HG02885 (cell line): ENCODE measurements around the gene HTRA2.
"Not testable (repeated sequence)": the region's sequence is repeated elsewhere in the genome, so short reads cannot be mapped to it uniquely, and the experiment has no call there.

Experiments
- ATAC-seq: cut with Tn5 transposase; IDR thresholded peaks from one replicate; pipeline ENCODE4 v1.9.1; 2021; ENCODE audit warnings: mild to moderate bottlenecking; ENCODE audit not compliant: unreplicated experiment, poor library complexity

Gene HTRA2

DNA sequence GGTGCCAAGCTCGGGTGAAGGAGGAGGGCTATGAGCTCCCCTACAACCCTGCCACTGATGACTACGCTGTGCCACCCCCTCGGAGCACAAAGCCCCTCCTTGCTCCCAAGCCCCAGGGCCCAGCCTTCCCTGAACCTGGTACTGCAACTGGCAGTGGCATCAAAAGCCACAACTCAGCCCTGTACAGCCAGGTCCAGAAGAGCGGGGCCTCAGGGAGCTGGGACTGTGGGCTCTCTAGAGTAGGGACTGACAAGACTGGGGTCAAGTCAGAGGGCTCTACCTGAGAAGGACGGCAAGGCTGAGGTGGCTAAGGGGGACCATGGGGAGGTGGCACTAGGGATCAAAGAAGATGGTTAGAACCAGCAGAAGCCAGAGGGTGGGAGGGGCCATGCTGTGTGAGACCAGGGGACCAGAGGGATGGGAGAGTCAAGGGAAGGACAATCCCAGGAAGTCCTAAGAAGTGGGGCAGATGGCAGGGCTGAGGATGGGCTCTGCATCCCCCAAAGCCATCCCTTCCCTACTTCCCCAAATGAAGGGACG lies 27.2 kb downstream of the HTRA2 start:
- no peak for ATAC-seq

DNA sequence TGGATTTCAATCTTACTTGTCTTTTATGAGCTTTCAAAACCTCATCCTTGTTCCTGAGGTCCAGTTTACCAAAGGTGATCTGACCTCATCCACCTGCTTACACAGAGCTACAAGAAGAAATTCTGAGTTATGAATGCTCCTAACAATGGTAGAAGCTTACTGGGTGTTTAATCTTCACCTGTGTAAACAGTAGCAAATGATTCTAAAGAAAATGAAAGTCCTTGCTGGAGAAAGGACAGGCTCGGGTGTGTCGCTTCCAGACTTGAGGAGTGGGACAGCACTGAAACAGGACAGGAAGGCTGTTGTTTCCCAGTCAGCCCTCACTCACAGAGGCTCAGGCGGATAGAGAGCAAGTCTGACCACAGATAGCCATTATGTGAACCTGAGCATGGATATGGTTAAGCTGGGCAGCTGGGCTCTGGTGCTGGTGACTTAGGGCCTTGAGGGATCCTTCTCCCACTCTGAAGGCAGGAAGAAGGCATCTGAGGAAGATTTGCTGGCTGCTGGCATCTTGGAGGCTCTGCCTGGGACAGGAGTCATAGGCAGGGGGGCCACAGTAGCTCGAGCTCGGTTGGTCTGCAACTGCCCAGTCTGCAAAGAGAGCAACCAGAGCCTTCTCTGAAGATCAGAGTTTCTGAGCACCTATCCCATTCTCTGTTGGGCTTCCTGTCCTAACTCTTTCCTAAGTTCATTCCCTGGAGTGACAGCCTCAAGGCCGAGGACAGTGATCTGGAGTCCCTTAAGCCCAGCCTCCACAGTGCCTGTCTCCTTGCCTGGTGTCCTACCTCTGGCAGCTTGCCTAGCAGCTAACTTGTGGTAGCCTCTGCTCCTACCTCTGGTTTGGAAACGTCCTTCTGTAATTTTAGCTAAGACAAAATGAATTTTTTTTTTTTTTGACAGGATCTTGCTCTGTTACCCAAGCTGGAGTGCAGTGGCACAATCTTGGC lies 28.8 kb downstream of the HTRA2 start:
- no peak for ATAC-seq

DNA sequence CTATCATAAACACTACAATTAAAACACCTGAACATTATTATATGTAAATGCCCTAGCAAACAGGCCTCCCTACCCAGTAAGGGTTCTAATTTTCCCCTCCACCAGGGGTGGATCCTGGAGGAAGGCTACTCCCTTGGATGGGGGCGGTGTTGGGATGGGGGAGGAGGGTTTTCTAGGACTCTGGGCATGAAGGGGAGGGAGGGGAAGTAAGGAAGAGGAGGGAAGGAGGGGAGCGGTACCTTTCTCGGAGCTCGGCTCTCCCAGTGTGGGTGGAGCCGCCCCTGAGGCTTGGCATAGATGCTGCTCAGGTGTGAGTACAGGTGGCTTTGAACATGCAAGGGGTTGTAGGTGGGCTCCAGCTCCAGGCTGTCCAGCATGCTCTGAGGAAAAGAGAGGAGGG lies 30.2 kb downstream of the HTRA2 start:
- ATAC-seq = no peak

- no peak for ATAC-seq
Measured at GRCh38 chr2:74560591-74560990, 30.9 kb downstream of the HTRA2 start.

DNA sequence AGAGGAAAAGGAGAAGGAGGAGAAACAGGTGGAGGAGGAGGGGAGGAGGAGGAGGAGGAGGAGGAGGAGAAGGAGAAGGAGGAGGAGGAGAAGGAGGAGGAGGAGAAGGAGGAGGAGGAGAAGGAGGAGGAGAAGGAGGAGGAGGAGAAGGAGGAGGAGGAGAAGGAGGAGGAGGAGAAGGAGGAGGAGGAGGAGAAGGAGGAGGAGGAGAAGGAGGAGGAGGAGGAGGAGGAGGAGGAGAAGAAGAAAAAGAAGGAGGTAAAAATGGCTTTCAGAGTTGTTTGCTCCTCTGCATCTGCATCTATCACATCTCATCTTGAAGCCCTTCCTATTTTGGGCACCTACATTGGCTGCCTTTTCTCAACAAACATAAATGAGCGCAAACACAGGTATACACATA lies 31.3 kb downstream of the HTRA2 start:
- not testable (repeated sequence) for ATAC-seq

DNA sequence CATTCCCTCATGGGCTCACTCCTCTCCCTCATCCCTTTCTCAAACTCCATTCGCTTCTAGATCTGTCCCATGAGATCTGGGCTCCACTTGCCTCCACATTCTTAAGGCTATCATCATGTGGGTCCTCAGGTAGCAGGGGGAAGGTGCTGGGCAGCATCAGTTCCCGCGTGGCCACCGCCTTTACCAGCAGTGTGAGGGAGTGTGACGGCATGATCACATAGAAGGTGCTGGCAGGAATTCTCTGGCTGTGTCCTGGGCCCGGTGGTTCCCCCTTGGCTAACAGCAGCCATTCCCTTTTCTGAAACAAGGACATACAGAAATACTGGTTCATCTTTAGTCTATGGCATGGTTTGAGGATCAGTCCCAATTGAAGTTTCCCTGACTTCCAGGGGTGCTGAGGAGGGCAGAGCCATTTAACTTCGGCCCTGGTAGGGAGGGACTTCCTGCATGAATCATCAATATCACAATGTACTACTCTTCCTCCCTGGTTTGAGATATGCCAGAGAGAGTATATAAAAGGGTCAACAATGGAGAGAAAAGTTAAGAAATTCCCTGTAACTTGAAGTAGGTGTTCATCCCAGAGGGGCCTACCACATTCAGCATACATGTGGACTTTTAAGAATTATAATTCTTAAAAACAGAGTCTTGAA lies 32.5 kb downstream of the HTRA2 start:
- ATAC-seq = no peak

DNA sequence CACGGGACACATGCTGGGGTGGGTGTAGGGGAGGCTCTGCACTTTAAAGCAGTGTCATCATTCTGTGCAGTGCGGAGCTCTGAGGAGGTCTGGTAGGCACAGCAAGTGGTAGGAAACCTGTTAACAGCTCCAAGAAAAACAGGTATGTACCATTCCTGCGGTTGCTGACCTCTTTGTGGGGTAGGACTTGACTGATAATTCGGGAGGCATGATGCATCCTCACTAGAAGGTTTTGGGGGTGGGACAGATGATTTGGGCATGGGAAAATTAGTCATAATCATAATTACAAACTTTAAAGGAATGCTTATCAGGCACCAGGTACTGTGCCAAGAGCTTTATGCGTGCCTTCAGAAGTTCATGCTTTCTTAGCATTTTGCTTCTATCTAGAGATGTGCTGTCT lies 34.5 kb downstream of the HTRA2 start:
- ATAC-seq = no peak

- ATAC-seq = no peak
Measured at GRCh38 chr2:74566076-74566753, 36.5 kb downstream of the HTRA2 start.

- no peak for ATAC-seq
Measured at GRCh38 chr2:74566754-74567085, 37.0 kb downstream of the HTRA2 start.

DNA sequence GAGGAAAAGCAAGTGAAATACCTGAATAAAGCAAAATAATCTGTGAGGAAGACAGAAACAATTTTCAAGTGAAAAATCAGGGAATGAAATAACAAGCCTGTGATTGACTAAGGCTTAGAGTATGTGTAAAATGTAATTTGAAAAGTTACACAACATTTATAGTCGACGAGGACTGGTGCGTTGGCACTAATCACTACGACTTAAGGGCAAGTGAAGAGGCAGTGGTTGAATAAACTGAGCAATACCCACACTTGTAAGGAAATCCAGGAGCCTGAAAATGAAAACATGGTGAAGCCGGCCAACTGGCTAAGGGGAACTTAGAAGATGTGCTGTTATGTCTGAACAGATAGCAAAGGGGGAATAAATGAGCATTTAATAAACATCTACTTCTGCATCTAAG lies 38.1 kb downstream of the HTRA2 start:
- ATAC-seq = no peak

GRCh38 chr2:74569686-74570085 lies 40.0 kb downstream of the HTRA2 start:
- ATAC-seq = no peak

GRCh38 chr2:74571058-74571457 lies 41.3 kb downstream of the HTRA2 start:
- peak; percentile 79 for ATAC-seq

- no peak for ATAC-seq
Measured at GRCh38 chr2:74572178-74572925, 42.6 kb downstream of the HTRA2 start.

DNA sequence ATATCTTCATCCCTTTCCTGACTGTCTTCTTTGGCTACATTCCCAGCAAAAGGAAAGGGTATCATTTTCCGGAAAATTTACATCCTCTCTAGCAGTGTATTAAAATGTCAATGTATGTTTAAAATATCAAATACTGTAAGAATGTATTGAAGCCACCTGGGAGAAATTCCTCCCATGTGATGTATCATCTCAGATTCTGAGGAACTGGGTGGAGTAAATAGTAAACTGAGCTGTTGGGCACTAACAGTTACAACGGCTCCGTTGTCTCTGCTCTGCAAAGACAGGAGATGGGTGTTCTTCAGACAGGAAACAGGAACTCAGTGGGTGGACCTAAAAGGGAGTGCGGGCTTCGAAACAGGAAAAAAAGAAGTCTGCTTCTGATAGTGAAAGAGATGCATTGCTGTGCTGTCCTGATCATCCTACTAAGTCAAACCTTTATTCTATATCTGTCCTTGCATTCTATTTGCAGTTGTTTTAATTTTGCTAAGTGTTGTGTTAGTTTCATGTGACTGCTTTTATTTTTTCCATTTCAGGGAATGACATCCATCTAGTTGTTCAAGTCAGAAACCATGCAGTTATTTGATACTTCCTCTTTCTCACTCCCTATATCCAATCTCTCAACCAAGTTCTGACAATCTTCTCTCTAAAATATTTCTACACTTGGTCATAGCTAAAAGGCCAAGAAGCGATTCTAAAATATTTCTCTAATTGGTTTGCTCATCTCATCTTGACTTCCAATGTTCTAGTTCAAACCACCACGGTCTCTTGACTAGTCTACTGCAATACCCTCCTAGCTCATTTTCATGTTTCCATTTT lies 44.2 kb downstream of the HTRA2 start:
- ATAC-seq = peak; percentile 52

DNA sequence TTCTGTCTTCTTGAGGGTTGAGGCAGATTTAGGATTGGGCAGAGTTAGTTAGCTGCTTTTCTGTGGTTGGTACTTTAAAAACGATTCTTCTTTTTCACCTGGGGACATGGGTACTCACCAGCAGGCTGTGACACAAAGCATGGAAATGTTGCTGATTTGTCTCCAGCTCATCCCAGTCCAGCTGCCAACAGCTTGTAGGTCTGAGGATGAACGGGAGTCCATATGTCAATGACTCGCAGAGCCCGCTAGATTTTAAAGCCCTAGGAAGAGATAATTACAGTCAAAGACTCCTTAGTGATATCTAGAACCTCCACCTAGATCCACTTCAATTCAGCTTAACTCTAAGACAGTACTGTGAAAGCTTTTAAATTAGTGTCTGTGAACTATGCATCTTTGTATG lies 45.6 kb downstream of the HTRA2 start:
- ATAC-seq = no peak

GRCh38 chr2:74576211-74576862 lies 46.6 kb downstream of the HTRA2 start:
- no peak for ATAC-seq

DNA sequence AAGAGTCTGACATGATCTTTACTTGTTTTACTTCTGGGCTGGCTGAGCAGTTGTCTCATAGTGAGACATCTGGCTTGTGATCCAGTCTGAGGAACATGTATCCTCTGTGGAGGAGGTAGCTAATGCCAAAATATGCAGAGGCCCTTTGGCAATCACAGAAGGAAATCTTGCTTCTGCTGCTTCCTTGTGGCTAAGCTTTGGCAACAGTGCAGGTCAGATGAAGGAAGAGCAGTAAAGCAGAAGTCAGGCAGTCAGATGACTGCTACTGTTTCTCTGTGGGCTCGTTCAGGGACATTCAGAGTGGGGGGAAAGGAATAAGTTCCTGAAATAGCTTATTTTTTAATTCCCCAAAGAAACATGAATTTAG lies 47.1 kb downstream of the HTRA2 start:
- ATAC-seq = peak; percentile 15

GRCh38 chr2:74577448-74577847 lies 47.7 kb downstream of the HTRA2 start:
- peak; percentile 45 for ATAC-seq

DNA sequence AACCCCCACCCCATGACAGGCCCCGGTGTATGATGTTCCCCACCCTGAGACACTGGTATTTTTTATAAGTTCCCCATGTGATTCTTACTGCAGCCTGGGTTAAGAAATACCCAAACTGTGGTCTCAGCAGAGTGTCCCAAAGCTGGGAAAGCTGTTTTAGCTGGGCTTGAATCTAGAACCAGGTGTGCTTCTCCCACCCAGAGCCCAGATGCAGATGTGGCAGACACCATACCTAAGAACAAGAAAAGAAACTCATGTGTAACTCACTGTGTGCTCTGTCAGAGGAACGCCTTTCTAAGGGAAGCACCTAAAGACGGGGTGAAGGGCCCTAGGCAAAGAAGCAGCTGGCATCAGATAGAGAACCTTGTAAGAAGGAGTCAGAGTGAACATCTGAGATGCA lies 48.7 kb downstream of the HTRA2 start:
- ATAC-seq = no peak
